OCI-LY1 (cell line): ENCODE results near the gene CACNB2.

Source experiments
- CTCF ChIP-seq: fragments of 200-600 bp; sonication (generic), shearing (Covaris generic); IDR thresholded peaks from 2 replicates; pipeline ENCODE4 v1.5.1; 2017; ENCODE audit warnings: mild to moderate bottlenecking, antibody characterized with exemption, low read length, moderate library complexity, mixed read lengths
- EZH2 ChIP-seq: fragments of 200-600 bp; sonication (generic), shearing (Covaris generic); IDR thresholded peaks from 2 replicates; pipeline ENCODE4 v1.8.0; 2017; ENCODE audit warnings: borderline replicate concordance, mixed run types, mild to moderate bottlenecking, antibody characterized with exemption, low read length, moderate library complexity, mixed read lengths

DNA sequence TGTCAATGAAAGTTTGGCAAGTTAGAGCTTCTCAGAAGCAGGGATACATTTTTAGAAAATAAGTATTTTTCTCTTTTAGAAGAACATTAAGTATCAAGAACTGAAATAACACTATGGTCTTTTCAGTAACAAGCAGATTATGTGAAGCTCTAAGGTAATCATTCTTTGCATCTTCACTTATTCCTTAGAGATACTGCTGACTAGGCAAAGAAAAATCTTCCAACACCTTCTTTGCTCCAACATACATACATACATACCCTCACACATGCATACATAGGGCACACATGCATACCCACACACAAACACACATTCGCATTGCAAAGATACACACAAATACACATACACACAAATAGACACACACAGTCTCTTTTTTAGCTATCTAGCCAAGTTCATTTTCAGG lies 37.8 kb upstream of the CACNB2 start:
- no peak for TF ChIP-seq CTCF
- TF ChIP-seq EZH2 = no peak
